HG03045 (cell line): ENCODE measurements around the gene STK40.

Source experiments
- ATAC-seq: cut with Tn5 transposase; IDR thresholded peaks from one replicate; pipeline ENCODE4 v1.9.1; 2021; ENCODE audit warnings: mild to moderate bottlenecking, moderate library complexity; ENCODE audit not compliant: unreplicated experiment

Gene STK40

DNA sequence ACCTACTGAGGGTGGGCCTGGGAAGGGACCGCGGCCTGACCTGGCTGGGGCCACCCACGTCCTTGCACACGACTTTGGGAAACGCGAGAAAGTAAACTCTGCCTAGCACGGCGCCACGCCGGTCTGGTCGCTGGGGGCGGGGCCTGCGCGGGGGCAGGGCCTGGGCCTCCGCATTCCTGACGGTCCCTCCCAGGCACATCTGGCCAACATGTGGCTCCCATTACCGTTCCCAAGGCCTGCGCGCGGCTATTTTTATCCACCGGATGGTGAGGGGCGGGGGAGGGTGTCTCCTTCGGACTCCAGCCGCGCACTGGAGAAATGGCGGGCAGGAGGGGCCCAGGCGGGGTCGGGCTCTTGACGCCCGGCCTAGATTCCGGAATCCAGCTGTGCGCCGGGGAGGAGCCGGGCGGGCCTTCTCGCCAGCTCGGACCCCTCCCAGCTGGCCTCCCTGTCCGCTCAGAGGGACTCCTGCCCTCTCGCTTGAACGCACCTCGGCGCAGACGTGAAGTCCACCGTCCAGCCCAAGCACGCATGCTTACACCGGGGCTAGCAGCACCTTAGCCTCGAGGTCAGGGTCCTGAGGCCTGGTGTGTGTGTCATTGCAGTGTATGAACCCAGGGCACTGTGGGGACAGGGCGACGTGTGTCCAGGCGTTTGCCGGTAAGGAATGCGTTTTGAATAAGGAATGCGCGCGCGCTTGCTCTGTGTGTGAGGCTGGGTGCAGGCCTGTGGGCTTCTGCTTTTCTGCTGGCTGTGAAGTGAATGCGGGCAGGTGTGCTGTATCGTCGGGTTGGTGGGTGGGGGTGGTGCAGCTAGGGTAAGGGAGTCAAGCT, 64.4 kb downstream of the STK40 start:
- no peak for ATAC-seq

- no peak for ATAC-seq
Observed at GRCh38 chr1:36320767-36321118, 65.0 kb downstream of the STK40 start.

DNA sequence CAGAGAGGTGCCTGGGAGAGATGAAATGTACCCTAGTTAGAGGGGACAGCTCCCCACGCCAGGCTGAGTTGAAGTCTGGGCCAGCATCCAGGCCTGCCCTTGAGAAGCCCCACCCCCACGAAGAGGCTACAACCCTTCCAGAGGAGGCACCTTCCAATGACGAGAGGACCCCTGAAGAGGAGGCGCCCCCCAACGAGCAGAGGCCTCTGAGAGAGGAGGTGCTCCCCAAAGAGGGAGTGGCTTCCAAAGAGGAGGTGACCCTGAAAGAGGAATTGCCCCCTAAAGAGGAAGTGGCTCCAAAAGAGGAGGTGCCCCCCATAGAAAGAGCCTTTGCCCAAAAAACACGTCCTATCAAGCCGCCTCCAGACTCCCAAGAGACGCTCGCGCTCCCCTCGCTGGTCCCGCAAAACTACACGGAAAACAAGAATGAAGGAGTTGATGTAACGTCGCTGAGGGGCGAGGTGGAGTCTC, 65.4 kb downstream of the STK40 start:
- no peak for ATAC-seq

- no peak for ATAC-seq
Observed at GRCh38 chr1:36309397-36309796, 76.3 kb downstream of the STK40 start.

- no peak for ATAC-seq
Observed at GRCh38 chr1:36307601-36308330, 78.0 kb downstream of the STK40 start.

GRCh38 chr1:36306902-36307456, 78.7 kb downstream of the STK40 start:
- peak; percentile 96 for ATAC-seq

DNA sequence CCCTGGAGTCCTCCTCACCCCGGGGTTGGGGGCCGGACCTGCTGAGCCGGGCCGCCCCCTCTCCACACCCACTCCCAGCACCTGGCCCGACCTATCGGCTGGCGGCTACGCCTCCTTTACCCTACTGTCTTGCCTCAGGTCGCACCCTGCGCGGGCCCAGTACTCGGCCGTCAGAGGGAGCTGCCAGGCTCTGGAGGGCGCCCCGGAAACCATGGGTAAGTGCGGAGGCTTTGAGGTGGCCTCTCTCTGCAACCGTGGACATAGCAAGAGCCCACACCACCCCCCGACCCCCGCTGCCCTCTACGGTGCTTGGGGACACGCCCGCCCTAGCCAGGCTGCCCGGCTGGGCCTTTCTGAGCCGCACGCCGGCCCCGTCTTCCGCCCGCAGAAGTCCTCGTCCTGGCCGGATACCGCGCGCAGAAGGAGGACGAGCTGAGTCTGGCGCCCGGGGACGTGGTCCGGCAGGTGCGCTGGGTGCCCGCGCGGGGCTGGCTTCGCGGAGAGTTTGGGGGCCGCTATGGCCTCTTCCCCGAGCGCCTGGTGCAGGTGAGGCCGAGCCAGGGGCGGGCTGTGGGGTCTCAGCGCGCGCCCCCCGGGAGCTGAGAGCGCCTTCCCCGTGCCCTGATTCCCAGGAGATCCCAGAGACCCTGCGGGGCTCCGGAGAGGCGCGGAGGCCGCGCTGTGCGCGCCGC, 79.4 kb downstream of the STK40 start, which contains the start of gene SH3D21:
Gene SH3D21 (plus strand): TSS at position 159 of the 692 bp plus-strand sequence. CDS start 53 bp downstream, at position 212.
- ATAC-seq: peak; percentile 26

- ATAC-seq: no peak
Observed at GRCh38 chr1:36305915-36306209, 79.9 kb downstream of the STK40 start.

- no peak for ATAC-seq
Observed at GRCh38 chr1:36304970-36305914, 80.5 kb downstream of the STK40 start.

DNA sequence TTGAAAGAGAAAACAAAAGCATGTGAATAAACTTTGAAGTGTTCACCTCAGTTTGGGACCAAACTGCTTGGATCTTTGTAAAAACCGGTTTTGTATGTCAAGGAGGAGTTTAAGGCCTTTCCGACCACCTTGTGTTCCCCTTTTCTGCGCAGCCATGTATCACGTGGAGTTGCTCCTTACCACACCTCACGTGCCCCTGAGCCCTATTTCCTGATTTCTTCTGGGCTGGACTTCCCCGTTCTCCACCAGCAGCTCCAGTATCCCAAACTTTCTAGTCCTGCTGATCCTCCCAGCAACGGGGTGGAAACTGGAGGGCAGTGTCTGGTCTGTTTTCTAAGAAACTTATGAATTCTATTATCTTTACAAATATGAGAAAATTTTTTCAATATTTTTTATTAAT, 81.2 kb downstream of the STK40 start:
- no peak for ATAC-seq

GRCh38 chr1:36303650-36304360, 81.9 kb downstream of the STK40 start:
- ATAC-seq: no peak

DNA sequence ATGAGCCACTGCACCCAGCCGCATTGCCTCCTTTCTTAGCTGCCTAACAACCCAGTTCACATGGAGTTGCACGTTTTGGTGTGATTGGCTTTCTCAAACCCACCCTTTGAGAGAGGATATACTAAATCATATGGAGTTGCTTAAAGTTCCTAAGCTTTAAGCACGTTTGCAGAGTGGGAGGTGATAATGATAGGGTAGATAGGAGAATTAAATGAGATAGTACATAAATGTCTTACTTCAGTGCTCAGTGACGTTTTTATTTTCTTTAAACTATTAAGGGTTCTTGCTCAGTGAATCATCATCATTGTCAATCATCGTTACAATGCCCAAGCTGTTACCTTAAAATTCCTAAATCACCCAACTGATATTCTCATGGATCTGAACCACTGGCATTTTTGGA, 82.5 kb downstream of the STK40 start:
- no peak for ATAC-seq

DNA sequence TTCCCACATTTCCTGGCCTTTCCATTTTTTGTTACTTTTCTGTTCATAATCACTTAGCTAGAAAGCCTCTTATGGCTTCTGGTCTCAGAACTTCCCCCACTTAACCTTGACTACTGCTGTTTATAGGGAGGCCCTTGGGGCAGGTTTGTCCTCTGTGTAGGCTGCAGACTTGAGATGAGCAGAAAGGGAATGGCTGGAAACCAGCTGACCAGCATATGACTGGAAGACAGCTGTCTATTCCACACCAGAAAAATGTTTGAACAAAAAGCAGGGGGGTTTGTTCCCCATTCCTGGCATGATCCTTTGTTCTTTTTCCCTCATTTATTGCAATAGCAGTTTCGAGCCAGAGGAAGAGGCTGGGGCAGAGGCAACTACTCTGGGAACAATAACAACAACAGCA, 84.5 kb downstream of the STK40 start:
- no peak for ATAC-seq

GRCh38 chr1:36300526-36300925, 85.2 kb downstream of the STK40 start:
- ATAC-seq: no peak

- ATAC-seq: no peak
Observed at GRCh38 chr1:36298640-36299039, 87.1 kb downstream of the STK40 start.

GRCh38 chr1:36297062-36297461, 88.7 kb downstream of the STK40 start:
- ATAC-seq: no peak

DNA sequence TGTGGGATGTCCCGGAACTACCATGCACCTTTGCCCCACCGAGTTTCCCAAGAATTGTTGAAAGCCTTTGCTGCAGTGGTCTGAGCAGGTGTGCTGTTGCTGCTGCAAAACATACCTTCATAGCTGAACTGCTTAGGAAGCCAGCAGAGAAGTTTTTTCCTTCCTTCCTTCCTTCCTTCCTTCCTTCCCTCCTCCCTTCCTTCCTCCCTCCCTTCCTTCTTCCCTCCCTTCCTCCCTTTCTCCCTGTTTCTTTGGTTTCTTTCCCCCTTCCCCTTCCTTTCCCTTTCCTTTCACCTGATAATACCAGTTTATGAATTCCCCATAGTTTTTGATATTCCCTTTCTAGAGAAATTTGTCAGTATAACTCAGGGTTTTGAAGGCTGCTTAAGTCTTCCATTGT, 90.3 kb downstream of the STK40 start:
- ATAC-seq: no peak
